Retinal pigment epithelial cell (primary cell): ENCODE data around the gene FTO.

ENCODE experiments used
- DNase-seq: peaks from one replicate; pipeline ENCODE4 v3.0.0-alpha.2; 2010; ENCODE audit warnings: low read depth
- H3K4me3 ChIP-seq: 2 replicates; pipeline ENCODE4 v1.5.1; 2011; ENCODE audit warnings: mild to moderate bottlenecking, low read length, control low read depth, moderate library complexity
- CTCF ChIP-seq: conservative IDR thresholded peaks from 2 replicates; pipeline ENCODE4 v1.5.1; 2011; ENCODE audit warnings: low read depth, low read length, control low read depth, inconsistent platforms

FTO gene

GRCh38 chr16:53866520-53866919 lies 162.6 kb downstream of the FTO start:
- no peak overlapping the region for H3K4me3 ChIP-seq
- no peak for DNase-seq
- no peak for TF ChIP-seq CTCF

GRCh38 chr16:53870831-53871230 lies 166.9 kb downstream of the FTO start:
- TF ChIP-seq CTCF, result no peak
- no peak overlapping the region for H3K4me3 ChIP-seq
- DNase-seq, result no peak

- TF ChIP-seq CTCF, result no peak
- H3K4me3 ChIP-seq, result no peak overlapping the region
- no peak for DNase-seq
These were observed 168.6 kb downstream of the FTO start for GRCh38 chr16:53872248-53873221.

- no peak for TF ChIP-seq CTCF
- DNase-seq, result no peak
- no peak overlapping the region for H3K4me3 ChIP-seq
These were observed 172.9 kb downstream of the FTO start for GRCh38 chr16:53876811-53877210.

GRCh38 chr16:53878216-53878615 lies 174.3 kb downstream of the FTO start:
- no peak for TF ChIP-seq CTCF
- DNase-seq, result no peak
- H3K4me3 ChIP-seq, result no peak overlapping the region

- DNase-seq, result no peak
- TF ChIP-seq CTCF, result no peak
- H3K4me3 ChIP-seq, result no peak overlapping the region
These were observed 177.4 kb downstream of the FTO start for GRCh38 chr16:53881371-53881770.

- no peak for TF ChIP-seq CTCF
- no peak overlapping the region for H3K4me3 ChIP-seq
These were observed 178.4 kb downstream of the FTO start for GRCh38 chr16:53882310-53882709.

More at GRCh38 chr16:53882310-53882709, 178.4 kb downstream of the FTO start:
- no peak for DNase-seq
